HL-60 (cell line): ENCODE data around the gene STAT6.
A peak's percentile ranks its signal among the peaks of the same experiment; 100 is the strongest.

Experiments
- DNase-seq, 2 experiments: peaks; one replicate each; pipeline ENCODE4 v3.0.0-alpha.2; 2010 to 2020; ENCODE audit warnings: low read depth in 1 of 2, low spot score in 1 of 2
- H3K27ac ChIP-seq: fragments of 250-450 bp; sonication (Bioruptor Pico); replicated peaks from 2 replicates; pipeline ENCODE4 v1.5.1; 2020; ENCODE audit warnings: mild to moderate bottlenecking, moderate library complexity
- H3K27me3 ChIP-seq: fragments of 250-450 bp; sonication (Bioruptor Pico); 2 replicates; pipeline ENCODE4 v1.5.1; 2021; ENCODE audit warnings: mild to moderate bottlenecking, moderate library complexity; ENCODE audit not compliant: insufficient read depth, poor library complexity, severe bottlenecking
- H3K4me3 ChIP-seq: replicated peaks from 2 replicates; pipeline ENCODE4 v1.5.1; 2011; ENCODE audit warnings: mild to moderate bottlenecking, control low read depth, low read length; ENCODE audit not compliant: insufficient read depth
- GABPA ChIP-seq: IDR thresholded peaks from 2 replicates; pipeline ENCODE4 v1.6.1; 2012; ENCODE audit warnings: low read depth
- POLR2AphosphoS5 ChIP-seq: IDR thresholded peaks from 2 replicates; pipeline ENCODE4 v1.6.1; 2012; ENCODE audit warnings: low read depth
- SPI1 ChIP-seq: IDR thresholded peaks from 2 replicates; pipeline ENCODE4 v1.6.1; 2012; ENCODE audit warnings: low read depth, mild to moderate bottlenecking, borderline replicate concordance
- TF ChIP-seq, protein P1 (sequence below): IDR thresholded peaks from 2 replicates; pipeline ENCODE4 v1.6.1; 2012; ENCODE audit warnings: low read depth; ENCODE audit not compliant: insufficient replicate concordance
- TF ChIP-seq, protein P2 (sequence below): IDR thresholded peaks from one replicate; pipeline ENCODE4 v1.5.1; 2011; ENCODE audit warnings: low read length, control low read depth, inconsistent platforms; ENCODE audit not compliant: insufficient read depth

Gene STAT6

DNA sequence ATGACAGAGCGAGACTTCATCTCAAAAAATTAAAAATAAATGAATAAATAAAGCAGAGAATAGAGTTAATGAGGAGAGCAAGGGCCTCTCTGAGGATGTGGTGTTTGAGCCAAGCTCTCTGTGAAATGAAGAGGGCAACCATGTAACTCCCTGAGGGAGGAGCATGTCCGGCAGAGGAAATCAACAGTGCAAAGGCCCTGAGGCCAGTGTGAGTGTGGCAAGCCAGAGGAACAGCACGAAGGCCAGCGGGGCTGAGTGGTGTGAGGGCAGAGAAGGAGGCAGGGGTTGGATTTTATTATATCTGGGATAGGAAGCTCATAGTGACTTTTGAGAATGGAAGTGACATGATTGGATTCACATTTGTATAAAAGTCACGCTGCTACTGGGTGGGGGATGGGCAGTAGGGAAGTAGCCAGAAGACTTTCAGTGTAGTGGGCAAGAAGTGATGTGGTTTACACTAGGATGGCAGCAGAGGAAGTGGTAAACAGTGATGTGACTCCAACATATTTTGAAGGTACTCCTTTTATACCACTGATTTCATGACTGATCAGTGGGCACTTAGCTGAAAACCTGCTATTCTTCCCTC lies 46.5 kb upstream of the STAT6 start:
- DNase-seq: peak in 1 of 2 experiments; percentile 75
- Histone ChIP-seq H3K4me3 (no peak overlapping the region), H3K27me3 (no peaks in the 10 kb centered on the region), H3K27ac (no peak overlapping the region)
- TF ChIP-seq, protein P1, sequence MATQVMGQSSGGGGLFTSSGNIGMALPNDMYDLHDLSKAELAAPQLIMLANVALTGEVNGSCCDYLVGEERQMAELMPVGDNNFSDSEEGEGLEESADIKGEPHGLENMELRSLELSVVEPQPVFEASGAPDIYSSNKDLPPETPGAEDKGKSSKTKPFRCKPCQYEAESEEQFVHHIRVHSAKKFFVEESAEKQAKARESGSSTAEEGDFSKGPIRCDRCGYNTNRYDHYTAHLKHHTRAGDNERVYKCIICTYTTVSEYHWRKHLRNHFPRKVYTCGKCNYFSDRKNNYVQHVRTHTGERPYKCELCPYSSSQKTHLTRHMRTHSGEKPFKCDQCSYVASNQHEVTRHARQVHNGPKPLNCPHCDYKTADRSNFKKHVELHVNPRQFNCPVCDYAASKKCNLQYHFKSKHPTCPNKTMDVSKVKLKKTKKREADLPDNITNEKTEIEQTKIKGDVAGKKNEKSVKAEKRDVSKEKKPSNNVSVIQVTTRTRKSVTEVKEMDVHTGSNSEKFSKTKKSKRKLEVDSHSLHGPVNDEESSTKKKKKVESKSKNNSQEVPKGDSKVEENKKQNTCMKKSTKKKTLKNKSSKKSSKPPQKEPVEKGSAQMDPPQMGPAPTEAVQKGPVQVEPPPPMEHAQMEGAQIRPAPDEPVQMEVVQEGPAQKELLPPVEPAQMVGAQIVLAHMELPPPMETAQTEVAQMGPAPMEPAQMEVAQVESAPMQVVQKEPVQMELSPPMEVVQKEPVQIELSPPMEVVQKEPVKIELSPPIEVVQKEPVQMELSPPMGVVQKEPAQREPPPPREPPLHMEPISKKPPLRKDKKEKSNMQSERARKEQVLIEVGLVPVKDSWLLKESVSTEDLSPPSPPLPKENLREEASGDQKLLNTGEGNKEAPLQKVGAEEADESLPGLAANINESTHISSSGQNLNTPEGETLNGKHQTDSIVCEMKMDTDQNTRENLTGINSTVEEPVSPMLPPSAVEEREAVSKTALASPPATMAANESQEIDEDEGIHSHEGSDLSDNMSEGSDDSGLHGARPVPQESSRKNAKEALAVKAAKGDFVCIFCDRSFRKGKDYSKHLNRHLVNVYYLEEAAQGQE: no peak
- TF ChIP-seq, protein P2, sequence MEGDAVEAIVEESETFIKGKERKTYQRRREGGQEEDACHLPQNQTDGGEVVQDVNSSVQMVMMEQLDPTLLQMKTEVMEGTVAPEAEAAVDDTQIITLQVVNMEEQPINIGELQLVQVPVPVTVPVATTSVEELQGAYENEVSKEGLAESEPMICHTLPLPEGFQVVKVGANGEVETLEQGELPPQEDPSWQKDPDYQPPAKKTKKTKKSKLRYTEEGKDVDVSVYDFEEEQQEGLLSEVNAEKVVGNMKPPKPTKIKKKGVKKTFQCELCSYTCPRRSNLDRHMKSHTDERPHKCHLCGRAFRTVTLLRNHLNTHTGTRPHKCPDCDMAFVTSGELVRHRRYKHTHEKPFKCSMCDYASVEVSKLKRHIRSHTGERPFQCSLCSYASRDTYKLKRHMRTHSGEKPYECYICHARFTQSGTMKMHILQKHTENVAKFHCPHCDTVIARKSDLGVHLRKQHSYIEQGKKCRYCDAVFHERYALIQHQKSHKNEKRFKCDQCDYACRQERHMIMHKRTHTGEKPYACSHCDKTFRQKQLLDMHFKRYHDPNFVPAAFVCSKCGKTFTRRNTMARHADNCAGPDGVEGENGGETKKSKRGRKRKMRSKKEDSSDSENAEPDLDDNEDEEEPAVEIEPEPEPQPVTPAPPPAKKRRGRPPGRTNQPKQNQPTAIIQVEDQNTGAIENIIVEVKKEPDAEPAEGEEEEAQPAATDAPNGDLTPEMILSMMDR: no peak
- peak; percentile 94 for TF ChIP-seq SPI1
- peak; percentile 37; the same call in 1 of the 2 replicates for TF ChIP-seq POLR2AphosphoS5
- TF ChIP-seq GABPA: no peak

DNA sequence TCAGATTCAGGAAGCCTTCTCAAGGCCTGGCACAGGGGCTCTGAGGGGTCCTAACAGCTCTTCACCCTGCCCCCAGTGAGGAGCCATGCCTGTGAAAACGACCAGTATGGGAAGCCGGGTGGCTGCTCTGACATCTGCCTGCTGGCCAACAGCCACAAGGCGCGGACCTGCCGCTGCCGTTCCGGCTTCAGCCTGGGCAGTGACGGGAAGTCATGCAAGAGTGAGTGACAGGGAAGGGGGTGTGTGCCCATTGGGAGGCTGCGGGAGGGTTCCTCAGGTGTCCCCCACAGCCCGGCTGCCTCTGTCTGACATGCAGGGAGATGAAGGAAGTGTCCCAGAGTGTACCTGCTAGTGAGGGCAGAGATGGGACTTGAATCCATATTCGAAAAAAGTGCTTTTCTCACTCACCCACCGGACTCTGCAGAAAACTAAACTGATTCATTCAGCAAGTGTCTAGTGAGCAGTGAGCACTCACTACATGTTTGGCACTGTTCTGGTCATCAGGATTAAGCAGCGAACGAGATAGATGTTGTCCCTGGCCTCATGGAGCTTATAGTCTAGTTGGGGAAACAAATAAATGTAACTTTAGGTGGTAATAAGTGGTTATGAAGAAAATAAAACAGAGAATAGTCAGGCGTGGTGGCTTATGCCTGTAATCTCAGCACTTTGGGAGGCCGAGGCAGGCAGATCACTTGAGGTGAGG lies 45.7 kb upstream of the STAT6 start:
- Histone ChIP-seq H3K27ac (no peak overlapping the region), H3K4me3 (no peak overlapping the region), H3K27me3 (no peaks in the 10 kb centered on the region)
- peak in 1 of 2 experiments; percentile 66 for DNase-seq
- TF ChIP-seq POLR2AphosphoS5 (no peak), SPI1 (0 out of 2 replicates have a peak, but pooled peaks have one; percentile 39)

DNA sequence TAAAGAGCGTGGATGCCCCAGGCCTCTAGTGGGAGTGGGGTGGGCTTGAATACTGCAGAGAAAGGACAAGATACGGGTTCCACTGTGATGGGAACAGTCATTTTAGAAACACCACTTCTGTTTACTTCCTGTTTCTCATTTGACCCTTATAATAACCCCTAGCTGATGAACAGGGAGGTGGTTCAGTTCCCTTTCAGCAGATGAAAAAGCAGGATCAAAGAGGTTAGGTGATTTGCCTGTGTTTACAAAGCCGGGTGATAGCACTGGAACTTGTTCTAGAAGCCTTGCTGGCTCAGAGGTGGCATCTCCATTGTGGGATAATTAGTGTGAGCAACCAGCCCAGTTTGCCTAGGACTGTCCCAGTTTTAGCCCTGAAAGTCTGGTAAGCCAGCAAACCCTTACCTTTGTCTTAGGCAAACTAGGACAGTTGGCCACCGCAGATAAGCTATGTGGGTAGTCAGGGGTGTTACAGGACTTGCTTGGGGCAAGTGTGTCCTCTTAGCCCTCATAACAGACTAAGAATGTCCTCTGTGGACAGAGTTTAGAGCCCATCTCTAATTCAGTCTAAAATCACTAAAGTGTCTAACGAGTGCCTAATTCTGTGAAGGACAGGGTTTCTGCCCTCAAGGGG lies 43.8 kb upstream of the STAT6 start:
- no peak overlapping the region for H3K27ac ChIP-seq
- no peak overlapping the region for H3K4me3 ChIP-seq
- TF ChIP-seq POLR2AphosphoS5 (no peak), GABPA (no peak), SPI1 (no peak; the same call in 1 of the 2 replicates)
- TF ChIP-seq, protein P2: no peak
- TF ChIP-seq, protein P1: no peak
- H3K27me3 ChIP-seq: no peaks in the 10 kb centered on the region
- no peak for DNase-seq

DNA sequence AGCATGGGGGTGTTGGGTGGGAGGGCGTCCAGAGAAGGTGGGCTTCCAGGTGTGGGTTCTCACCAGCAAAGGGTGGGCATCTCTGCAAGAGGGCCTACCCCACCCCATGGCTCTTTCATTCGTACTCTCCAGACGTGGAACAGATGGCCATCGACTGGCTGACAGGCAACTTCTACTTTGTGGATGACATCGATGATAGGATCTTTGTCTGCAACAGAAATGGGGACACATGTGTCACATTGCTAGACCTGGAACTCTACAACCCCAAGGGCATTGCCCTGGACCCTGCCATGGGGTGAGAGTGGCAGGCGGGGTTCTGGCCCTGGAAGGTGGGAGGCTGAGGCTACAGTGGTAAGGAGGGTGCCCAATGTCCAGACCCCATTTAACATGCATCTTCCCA lies 42.9 kb upstream of the STAT6 start:
- TF ChIP-seq, protein P1: no peak
- TF ChIP-seq, protein P2: no peak
- no peak for TF ChIP-seq SPI1
- no peak for TF ChIP-seq GABPA
- no peak for TF ChIP-seq POLR2AphosphoS5
- no peak overlapping the region for H3K27ac ChIP-seq
- no peak for DNase-seq
- no peak overlapping the region for H3K4me3 ChIP-seq
- no peaks in the 10 kb centered on the region for H3K27me3 ChIP-seq
